HepG2 (cell line): ENCODE measurements around the gene COL9A3. TPM values are rescaled to one million over a fixed set of nuclear protein-coding genes. Genes with fewer than 3 reads are reported as not detected.

Experiments used
- ATAC-seq: fragments of 200-7000 bp; cut with Tn5 transposase; 3 replicates; pipeline ENCODE4 v1.9.1; 2020; ENCODE audit warnings: mild to moderate bottlenecking, moderate library complexity
- BruUV-seq: library from RNA; stranded (reverse); fragments of 400-500 nt; replicated peaks from 2 replicates; lab custom pipeline; 2021; lab: Mats Ljungman, UMichigan
- CTCF ChIA-PET: fragments of 300-600 bp; formaldehyde crosslinking; extraction: SDS; loops from one replicate; lab custom pipeline; 2021; ENCODE audit warnings: low total read pairs, inconsistent platforms, low intra/inter-chr PET ratio; lab: Yijun Ruan, JAX
- POLR2A ChIA-PET: fragments of 350-600 bp; sonication (Branson Sonifier 250); formaldehyde crosslinking; loops from one replicate; lab custom pipeline; 2020; ENCODE audit warnings: antibody characterized with exemption, inconsistent platforms; lab: Yijun Ruan, JAX
- DNase-seq: peaks from one replicate; pipeline ENCODE4 v3.0.0-alpha.2; 2015; ENCODE audit warnings: low spot score
- FAIRE-seq: peaks from 3 replicates; lab custom pipeline; 2011; peaks lifted over from hg19 to GRCh38; lab: Jason Lieb, UNC
- H2AFZ ChIP-seq: one replicate; pipeline ENCODE4 v1.6.1; 2011; ENCODE audit warnings: low read length, inconsistent platforms
- H3K27ac ChIP-seq: fragments of 300-600 bp; 3 replicates; pipeline ENCODE4 v1.8.0; 2011; ENCODE audit warnings: mixed run types, mild to moderate bottlenecking, mixed read lengths, low read length, inconsistent platforms; ENCODE audit not compliant: insufficient read depth; ENCODE audit errors: extremely low read length
- H3K27me3 ChIP-seq, 2 experiments: fragments of 200-600 bp in 1 of 2; 2 replicates in 1 of 2; 3 replicates in 1 of 2; pipeline versions ENCODE4 v1.6.0 to v1.8.0; 2011; ENCODE audit warnings: low read length in 2 of 2, mild to moderate bottlenecking in 2 of 2, moderate library complexity in 2 of 2, inconsistent platforms in 1 of 2; ENCODE audit not compliant: insufficient read depth in 2 of 2, control insufficient read depth in 1 of 2
- H3K36me3 ChIP-seq, 2 experiments: fragments of 200-600 bp in 1 of 2; replicated peaks in 1 of 2; 2 replicates in 1 of 2; 3 replicates in 1 of 2; pipeline versions ENCODE4 v1.5.1 to v1.8.0; 2011; ENCODE audit warnings: low read length in 2 of 2, inconsistent platforms in 1 of 2; ENCODE audit not compliant: insufficient read depth in 2 of 2, control insufficient read depth in 1 of 2
- H3K4me1 ChIP-seq: 2 replicates; pipeline ENCODE4 v1.5.1; 2012; ENCODE audit warnings: low read length, inconsistent platforms; ENCODE audit not compliant: insufficient read depth
- H3K4me2 ChIP-seq: 2 replicates; pipeline ENCODE4 v1.6.0; 2011; ENCODE audit warnings: low read depth, low read length, inconsistent platforms
- H3K4me3 ChIP-seq, 3 experiments: fragments of 200-600 bp in 1 of 3; sonication (generic), shearing (Covaris generic) in 1 of 3; replicated peaks in 1 of 3; 2 replicates each; pipeline ENCODE4 v1.5.1; 2011 to 2016; ENCODE audit warnings: low read length in 3 of 3, inconsistent platforms in 2 of 3, low read depth in 2 of 3, mild to moderate bottlenecking in 2 of 3, control low read depth in 1 of 3, mixed read lengths in 1 of 3; ENCODE audit not compliant: insufficient read depth in 1 of 3
- H3K79me2 ChIP-seq: one replicate; pipeline ENCODE4 v1.6.1; 2011; ENCODE audit warnings: low read length, inconsistent platforms; ENCODE audit not compliant: insufficient read depth
- H3K9ac ChIP-seq: 2 replicates; pipeline ENCODE4 v1.6.0; 2011; ENCODE audit warnings: mild to moderate bottlenecking, low read depth, low read length, inconsistent platforms; ENCODE audit not compliant: insufficient read depth
- H3K9me3 ChIP-seq: 2 replicates; pipeline ENCODE4 v1.5.1; 2012; ENCODE audit warnings: mild to moderate bottlenecking, low read length
- H4K20me1 ChIP-seq: 2 replicates; pipeline ENCODE4 v1.6.0; 2011; ENCODE audit warnings: inconsistent platforms, mild to moderate bottlenecking, low read length, moderate library complexity; ENCODE audit not compliant: insufficient read depth
- AGO2 ChIP-seq: fragments of 200-400 bp; formaldehyde crosslinking; optimal IDR thresholded peaks from 2 replicates; pipeline ENCODE3; 2017; ENCODE audit warnings: mild to moderate bottlenecking, low read depth, low read length, moderate library complexity
- ARID3A ChIP-seq: IDR thresholded peaks from 2 replicates; pipeline ENCODE4 v1.6.1; 2012; ENCODE audit warnings: low read depth, low read length, improper control_type of control experiment
- CREM ChIP-seq, 2 experiments: sonication (generic) in 1 of 2; formaldehyde crosslinking in 1 of 2; IDR thresholded peaks; 2 replicates each; pipeline versions ENCODE4 v1.4.0 to v1.6.1; 2016 to 2020; ENCODE audit warnings: antibody characterized with exemption in 1 of 2, mild to moderate bottlenecking in 1 of 2, missing genetic modification reagents in 1 of 2
- HNRNPLL ChIP-seq: fragments of 200-400 bp; formaldehyde crosslinking; IDR thresholded peaks from 2 replicates; pipeline ENCODE4 v1.6.1; 2017; ENCODE audit warnings: mild to moderate bottlenecking, low read depth, low read length; ENCODE audit not compliant: poor library complexity, severe bottlenecking
- KDM5A ChIP-seq: fragments of 200-600 bp; sonication (generic); IDR thresholded peaks from 2 replicates; pipeline ENCODE4 v1.7.0; 2018; ENCODE audit warnings: antibody characterized with exemption, mild to moderate bottlenecking, low read length, borderline replicate concordance
- RBFOX2 ChIP-seq: fragments of 200-400 bp; formaldehyde crosslinking; IDR thresholded peaks from 2 replicates; pipeline ENCODE4 v1.6.1; 2017; ENCODE audit warnings: low read depth, mild to moderate bottlenecking, low read length
- ZNF124 ChIP-seq: sonication (generic); formaldehyde crosslinking; IDR thresholded peaks from 2 replicates; pipeline ENCODE4 v1.4.0; 2020; ENCODE audit warnings: missing genetic modification reagents
- WGBS: methylation state at CpG from one replicate; pipeline ENCODE4 v1.1.6; 2017; ENCODE audit warnings: low lambda C conversion rate; 5-methylcytosine and 5-hydroxymethylcytosine counted together
- in situ Hi-C: cut with HindIII; loops from 2 replicates; pipeline ENCODE4 v1.10.0; 2017; ENCODE audit warnings: low pct_unique_long_range_greater_than_20kb; ENCODE audit not compliant: extremely low pct_ligation_motif_present
- intact Hi-C: fragments of 100-400 bp; cut with micrococcal nuclease; formaldehyde crosslinking; loops from one replicate; pipeline ENCODE4 v1.10.0; 2022; ENCODE audit not compliant: unreplicated experiment
- polyA plus RNA-seq, 8 experiments: library from polyadenylated mRNA; depleted of rRNA in 3 of 8; stranded (reverse) in 7 of 8; unstranded in 1 of 8; fragments of >200 nt; fragmentation: Illumina TruSeq in 4 of 8; extraction: Trizol in 4 of 8; gene quantifications; 2 replicates each; pipeline versions ENCODE4 v1.2.1 to v1.2.3, GENCODE V29; 2011 to 2016; ENCODE audit warnings: low read depth in 4 of 8, missing spikeins in 1 of 8, mixed read lengths in 1 of 8; ENCODE audit not compliant: insufficient read depth in 1 of 8
- total RNA-seq, 5 experiments: library from RNA; depleted of rRNA; stranded (reverse); fragments of >200 nt; fragmentation: Illumina TruSeq; extraction: Trizol; gene quantifications; 2 replicates each; pipeline ENCODE4 v1.2.3, GENCODE V29; 2016; ENCODE audit warnings: low read depth in 1 of 5
- TF ChIP-seq, protein P1 (sequence below): sonication (generic); formaldehyde crosslinking; IDR thresholded peaks from 2 replicates; pipeline ENCODE4 v1.4.0; 2020; ENCODE audit warnings: missing genetic modification reagents
- TF ChIP-seq, protein P2 (sequence below): sonication (generic); formaldehyde crosslinking; IDR thresholded peaks from 2 replicates; pipeline ENCODE4 v1.5.1; 2020; ENCODE audit warnings: missing genetic modification reagents, mild to moderate bottlenecking, borderline replicate concordance
- TF ChIP-seq, protein P3 (sequence below): IDR thresholded peaks from 2 replicates; pipeline ENCODE4 v1.6.1; 2016
- TF ChIP-seq, protein P4 (sequence below): sonication (generic); formaldehyde crosslinking; IDR thresholded peaks from 2 replicates; pipeline ENCODE4 v1.9.0; 2021; ENCODE audit warnings: missing genetic modification reagents, borderline replicate concordance

The COL9A3 gene
- total and polyA plus RNA-seq, 2 of the 13 experiments (the other 11 are each of a cell fraction or from before 2014, with no cell fraction given) = 155 to 204 TPM

DNA sequence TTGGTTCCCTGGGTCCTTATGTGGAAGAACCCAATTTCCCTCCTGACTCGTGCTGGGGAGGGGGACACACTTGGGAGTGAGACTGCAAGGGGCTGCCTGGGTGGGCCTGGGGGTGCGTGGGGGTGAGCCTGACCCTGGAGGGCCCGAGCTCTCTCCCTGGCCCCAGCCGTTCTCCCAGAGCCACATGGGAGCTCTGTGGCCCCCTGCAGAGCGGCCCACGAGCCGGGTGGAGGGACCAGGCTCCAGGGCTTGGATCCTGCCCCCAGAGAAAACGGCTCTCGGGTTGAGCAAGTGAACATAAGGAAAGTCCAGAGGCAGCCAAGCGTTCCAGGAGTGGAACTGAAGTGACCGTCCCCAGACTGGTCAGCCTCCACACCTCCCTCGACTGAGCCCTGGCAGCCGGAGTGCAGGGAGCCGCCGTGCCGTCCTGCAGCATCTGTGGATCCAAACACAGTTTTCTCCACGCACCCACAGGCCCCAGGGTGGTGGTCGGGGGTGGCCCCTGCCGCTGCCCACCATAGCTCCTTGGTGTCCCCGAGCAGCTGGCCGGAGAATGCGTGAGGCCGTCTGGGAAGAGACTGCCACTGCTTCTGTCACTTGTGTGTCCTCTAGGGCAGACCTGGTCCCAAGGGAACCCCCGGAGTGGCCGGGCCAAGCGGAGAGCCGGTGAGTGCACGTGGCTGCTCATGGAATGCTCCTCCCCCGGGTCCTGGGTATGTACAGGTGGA lies 10.6 kb downstream of the COL9A3 start:
- BruUV-seq = no TSS peak
- TF ChIP-seq KDM5A = no peak
- peak; percentile 66 for TF ChIP-seq RBFOX2
- TF ChIP-seq, protein P1, sequence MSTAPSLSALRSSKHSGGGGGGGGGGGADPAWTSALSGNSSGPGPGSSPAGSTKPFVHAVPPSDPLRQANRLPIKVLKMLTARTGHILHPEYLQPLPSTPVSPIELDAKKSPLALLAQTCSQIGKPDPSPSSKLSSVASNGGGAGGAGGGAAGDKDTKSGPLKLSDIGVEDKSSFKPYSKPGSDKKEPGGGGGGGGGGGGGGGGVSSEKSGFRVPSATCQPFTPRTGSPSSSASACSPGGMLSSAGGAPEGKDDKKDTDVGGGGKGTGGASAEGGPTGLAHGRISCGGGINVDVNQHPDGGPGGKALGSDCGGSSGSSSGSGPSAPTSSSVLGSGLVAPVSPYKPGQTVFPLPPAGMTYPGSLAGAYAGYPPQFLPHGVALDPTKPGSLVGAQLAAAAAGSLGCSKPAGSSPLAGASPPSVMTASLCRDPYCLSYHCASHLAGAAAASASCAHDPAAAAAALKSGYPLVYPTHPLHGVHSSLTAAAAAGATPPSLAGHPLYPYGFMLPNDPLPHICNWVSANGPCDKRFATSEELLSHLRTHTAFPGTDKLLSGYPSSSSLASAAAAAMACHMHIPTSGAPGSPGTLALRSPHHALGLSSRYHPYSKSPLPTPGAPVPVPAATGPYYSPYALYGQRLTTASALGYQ (CRISPR knock-in tag) = no peak
- TF ChIP-seq ZNF124 (CRISPR knock-in tag) = no peak
- TF ChIP-seq, protein P2, sequence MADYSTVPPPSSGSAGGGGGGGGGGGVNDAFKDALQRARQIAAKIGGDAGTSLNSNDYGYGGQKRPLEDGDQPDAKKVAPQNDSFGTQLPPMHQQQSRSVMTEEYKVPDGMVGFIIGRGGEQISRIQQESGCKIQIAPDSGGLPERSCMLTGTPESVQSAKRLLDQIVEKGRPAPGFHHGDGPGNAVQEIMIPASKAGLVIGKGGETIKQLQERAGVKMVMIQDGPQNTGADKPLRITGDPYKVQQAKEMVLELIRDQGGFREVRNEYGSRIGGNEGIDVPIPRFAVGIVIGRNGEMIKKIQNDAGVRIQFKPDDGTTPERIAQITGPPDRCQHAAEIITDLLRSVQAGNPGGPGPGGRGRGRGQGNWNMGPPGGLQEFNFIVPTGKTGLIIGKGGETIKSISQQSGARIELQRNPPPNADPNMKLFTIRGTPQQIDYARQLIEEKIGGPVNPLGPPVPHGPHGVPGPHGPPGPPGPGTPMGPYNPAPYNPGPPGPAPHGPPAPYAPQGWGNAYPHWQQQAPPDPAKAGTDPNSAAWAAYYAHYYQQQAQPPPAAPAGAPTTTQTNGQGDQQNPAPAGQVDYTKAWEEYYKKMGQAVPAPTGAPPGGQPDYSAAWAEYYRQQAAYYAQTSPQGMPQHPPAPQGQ (CRISPR knock-in tag) = no peak
- TF ChIP-seq, protein P3, sequence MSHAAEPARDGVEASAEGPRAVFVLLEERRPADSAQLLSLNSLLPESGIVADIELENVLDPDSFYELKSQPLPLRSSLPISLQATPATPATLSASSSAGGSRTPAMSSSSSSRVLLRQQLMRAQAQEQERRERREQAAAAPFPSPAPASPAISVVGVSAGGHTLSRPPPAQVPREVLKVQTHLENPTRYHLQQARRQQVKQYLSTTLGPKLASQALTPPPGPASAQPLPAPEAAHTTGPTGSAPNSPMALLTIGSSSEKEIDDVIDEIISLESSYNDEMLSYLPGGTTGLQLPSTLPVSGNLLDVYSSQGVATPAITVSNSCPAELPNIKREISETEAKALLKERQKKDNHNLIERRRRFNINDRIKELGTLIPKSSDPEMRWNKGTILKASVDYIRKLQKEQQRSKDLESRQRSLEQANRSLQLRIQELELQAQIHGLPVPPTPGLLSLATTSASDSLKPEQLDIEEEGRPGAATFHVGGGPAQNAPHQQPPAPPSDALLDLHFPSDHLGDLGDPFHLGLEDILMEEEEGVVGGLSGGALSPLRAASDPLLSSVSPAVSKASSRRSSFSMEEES = no peak
- TF ChIP-seq CREM (IDR thresholded peaks at IDR 0.05) = no peak
- no peak for TF ChIP-seq CREM (CRISPR knock-in tag; IDR thresholded peaks at IDR 0.05)
- peak; percentile 77 for TF ChIP-seq AGO2
- TF ChIP-seq ARID3A = no peak
- peak; percentile 10 for TF ChIP-seq HNRNPLL
- TF ChIP-seq, protein P4, sequence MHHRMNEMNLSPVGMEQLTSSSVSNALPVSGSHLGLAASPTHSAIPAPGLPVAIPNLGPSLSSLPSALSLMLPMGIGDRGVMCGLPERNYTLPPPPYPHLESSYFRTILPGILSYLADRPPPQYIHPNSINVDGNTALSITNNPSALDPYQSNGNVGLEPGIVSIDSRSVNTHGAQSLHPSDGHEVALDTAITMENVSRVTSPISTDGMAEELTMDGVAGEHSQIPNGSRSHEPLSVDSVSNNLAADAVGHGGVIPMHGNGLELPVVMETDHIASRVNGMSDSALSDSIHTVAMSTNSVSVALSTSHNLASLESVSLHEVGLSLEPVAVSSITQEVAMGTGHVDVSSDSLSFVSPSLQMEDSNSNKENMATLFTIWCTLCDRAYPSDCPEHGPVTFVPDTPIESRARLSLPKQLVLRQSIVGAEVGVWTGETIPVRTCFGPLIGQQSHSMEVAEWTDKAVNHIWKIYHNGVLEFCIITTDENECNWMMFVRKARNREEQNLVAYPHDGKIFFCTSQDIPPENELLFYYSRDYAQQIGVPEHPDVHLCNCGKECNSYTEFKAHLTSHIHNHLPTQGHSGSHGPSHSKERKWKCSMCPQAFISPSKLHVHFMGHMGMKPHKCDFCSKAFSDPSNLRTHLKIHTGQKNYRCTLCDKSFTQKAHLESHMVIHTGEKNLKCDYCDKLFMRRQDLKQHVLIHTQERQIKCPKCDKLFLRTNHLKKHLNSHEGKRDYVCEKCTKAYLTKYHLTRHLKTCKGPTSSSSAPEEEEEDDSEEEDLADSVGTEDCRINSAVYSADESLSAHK (CRISPR knock-in tag) = no peak
- TF ChIP-seq, all 625 proteins: peak for 3
- Histone ChIP-seq H3K79me2 (no peaks in the 10 kb centered on the region), H2AFZ (no peak overlapping the region), H3K27ac (no peak overlapping the region), H3K4me2 (no peak overlapping the region), H3K9ac (no peak overlapping the region), H3K9me3 (no peaks in the 10 kb centered on the region), H3K4me1 (peaks cover 37% of the 10 kb centered on the region), H3K4me3 (no peak overlapping the region), H3K36me3 (peaks cover 7 to 9% of the 10 kb centered on the region in 2 experiments; a peak in 3 of 5 replicates), H3K27me3 (no peaks in the 10 kb centered on the region), H4K20me1 (no peaks in the 10 kb centered on the region; the same call in 1 of the 2 replicates)
- WGBS = 82% methylated on average over 20 of the region's 29 CpGs
- DNase-seq (no peak), FAIRE-seq (no peak), ATAC-seq (no peak)
- intact Hi-C loops (no loop called here), in situ Hi-C loops (no loop called here)
- ChIA-PET CTCF (no interaction called here), POLR2A (no interaction called here)
